ENCODE results near the gene SLC9A9.

DNA sequence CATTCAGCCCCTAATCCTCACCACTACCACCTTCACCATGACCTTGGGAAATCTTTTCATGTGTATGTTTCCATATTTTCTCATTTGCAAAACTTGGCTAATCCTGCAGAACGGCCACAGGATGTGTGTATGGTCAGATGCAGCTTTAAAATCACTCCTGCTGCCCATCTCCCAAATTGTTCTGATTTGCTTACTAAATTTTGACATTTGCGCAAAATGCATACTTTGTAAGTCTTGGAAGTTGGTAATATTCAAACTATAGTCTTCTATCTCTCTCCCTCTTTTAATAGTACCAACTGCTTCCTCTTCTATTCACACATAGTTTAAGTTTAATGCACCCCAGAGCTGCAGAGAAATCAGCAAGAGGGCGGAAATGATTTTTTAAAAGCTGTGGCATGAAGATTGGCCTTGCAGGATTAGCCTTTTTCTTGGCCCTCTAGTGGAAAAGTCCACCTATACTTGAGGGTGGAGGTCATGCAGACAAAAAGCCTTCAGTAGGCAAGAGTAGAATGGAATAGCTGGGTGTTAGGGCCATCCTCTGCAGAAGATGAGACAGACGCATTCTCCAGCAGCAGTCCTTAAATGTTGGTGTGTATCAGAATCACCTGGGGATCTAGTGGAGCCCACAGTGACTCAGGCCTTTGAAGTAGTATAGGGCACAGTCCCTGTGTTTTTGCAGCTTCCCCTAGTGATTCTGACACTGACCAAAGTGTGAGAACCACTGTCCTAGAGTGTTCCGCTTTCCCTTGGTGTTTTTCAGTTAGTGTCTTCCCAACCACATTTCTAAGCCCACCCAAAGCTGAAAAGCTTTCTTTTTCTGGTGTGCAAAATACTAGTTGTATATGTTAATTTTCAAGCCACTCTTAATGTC, 547.0 kb downstream of the SLC9A9 start:
- TF ChIP-seq, protein P1, sequence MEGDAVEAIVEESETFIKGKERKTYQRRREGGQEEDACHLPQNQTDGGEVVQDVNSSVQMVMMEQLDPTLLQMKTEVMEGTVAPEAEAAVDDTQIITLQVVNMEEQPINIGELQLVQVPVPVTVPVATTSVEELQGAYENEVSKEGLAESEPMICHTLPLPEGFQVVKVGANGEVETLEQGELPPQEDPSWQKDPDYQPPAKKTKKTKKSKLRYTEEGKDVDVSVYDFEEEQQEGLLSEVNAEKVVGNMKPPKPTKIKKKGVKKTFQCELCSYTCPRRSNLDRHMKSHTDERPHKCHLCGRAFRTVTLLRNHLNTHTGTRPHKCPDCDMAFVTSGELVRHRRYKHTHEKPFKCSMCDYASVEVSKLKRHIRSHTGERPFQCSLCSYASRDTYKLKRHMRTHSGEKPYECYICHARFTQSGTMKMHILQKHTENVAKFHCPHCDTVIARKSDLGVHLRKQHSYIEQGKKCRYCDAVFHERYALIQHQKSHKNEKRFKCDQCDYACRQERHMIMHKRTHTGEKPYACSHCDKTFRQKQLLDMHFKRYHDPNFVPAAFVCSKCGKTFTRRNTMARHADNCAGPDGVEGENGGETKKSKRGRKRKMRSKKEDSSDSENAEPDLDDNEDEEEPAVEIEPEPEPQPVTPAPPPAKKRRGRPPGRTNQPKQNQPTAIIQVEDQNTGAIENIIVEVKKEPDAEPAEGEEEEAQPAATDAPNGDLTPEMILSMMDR (IDR thresholded peaks at IDR 0.05), result no peak
- TF ChIP-seq POLR2AphosphoS5 (IDR thresholded peaks at IDR 0.05), result no peak

Data from prostate gland (tissue), 2 donors.